Measurements from ENCODE around the gene PTPN5. TPM values are rescaled to one million over a fixed set of nuclear protein-coding genes. Genes with fewer than 3 reads are reported as not detected.
"Not testable (repeated sequence)": the region's sequence is repeated elsewhere in the genome, so short reads cannot be mapped to it uniquely, and the experiment has no call there.

Gene PTPN5
- 0.21 TPM for total RNA-seq
- 1.3 TPM for polyA plus RNA-seq

- no peak for DNase-seq (ENCODE audit: extremely low spot score)
- WGBS = under 1% methylated on average over 94 of the region's 94 CpGs
- Histone ChIP-seq H3K27ac (ENCODE audit: low read depth) (no peak within 1 kb of the TSS), H3K36me3 (ENCODE audit: insufficient read depth) (no peaks in the 10 kb centered on the region), H3K4me3 (ENCODE audit: low read depth, low read length) (peak within 1 kb of the TSS; percentile 19), H3K4me1 (ENCODE audit: insufficient read depth) (peaks cover 8% of the 10 kb centered on the region)
These were observed at the start of gene PTPN5 for GRCh38 chr11:18791207-18791968. TSS of gene PTPN5 (minus strand) at chr11:18791798. CDS start at chr11:18771958, 19,840 bp downstream.

- DNase-seq (ENCODE audit: extremely low spot score) = no peak
- WGBS = 37% methylated on average over 2 of the region's 2 CpGs
- no peak overlapping the region for H3K4me3 ChIP-seq (ENCODE audit: low read depth, low read length)
These were observed 44.8 kb upstream of the PTPN5 start for GRCh38 chr11:18836417-18836816.

GRCh38 chr11:18834754-18835466 lies 43.3 kb upstream of the PTPN5 start:
- H3K36me3 ChIP-seq (ENCODE audit: insufficient read depth) = no peaks in the 10 kb centered on the region
- H3K4me1 ChIP-seq (ENCODE audit: insufficient read depth) = no peaks in the 10 kb centered on the region
- no peak for DNase-seq (ENCODE audit: extremely low spot score)
- H3K4me3 ChIP-seq (ENCODE audit: low read depth, low read length) = no peak overlapping the region
- 71% methylated on average over 5 of the region's 5 CpGs for WGBS
- no peak overlapping the region for H3K27ac ChIP-seq (ENCODE audit: low read depth)

More at GRCh38 chr11:18836417-18836816, 44.8 kb upstream of the PTPN5 start:
- Histone ChIP-seq H3K27ac (ENCODE audit: low read depth) (no peak overlapping the region), H3K36me3 (ENCODE audit: insufficient read depth) (no peaks in the 10 kb centered on the region), H3K4me1 (ENCODE audit: insufficient read depth) (no peaks in the 10 kb centered on the region)

GRCh38 chr11:18820160-18820559 lies 28.6 kb upstream of the PTPN5 start:
- not testable (repeated sequence) for H3K36me3 ChIP-seq (ENCODE audit: insufficient read depth); H3K27ac ChIP-seq (ENCODE audit: low read depth); DNase-seq (ENCODE audit: extremely low spot score); H3K4me1 ChIP-seq (ENCODE audit: insufficient read depth); H3K4me3 ChIP-seq (ENCODE audit: low read depth, low read length)
- WGBS = 52% methylated on average over 1 of the region's 1 CpG

- 51% methylated on average over 4 of the region's 4 CpGs for WGBS
- H3K4me1 ChIP-seq (ENCODE audit: insufficient read depth) = no peaks in the 10 kb centered on the region
These were observed 12.8 kb upstream of the PTPN5 start for GRCh38 chr11:18804199-18804999.

GRCh38 chr11:18802381-18803257 lies 11.0 kb upstream of the PTPN5 start:
- Histone ChIP-seq H3K36me3 (ENCODE audit: insufficient read depth) (no peaks in the 10 kb centered on the region), H3K4me1 (ENCODE audit: insufficient read depth) (no peaks in the 10 kb centered on the region), H3K27ac (ENCODE audit: low read depth) (no peak overlapping the region), H3K4me3 (ENCODE audit: low read depth, low read length) (no peak overlapping the region)
- peak; percentile 25 for DNase-seq (ENCODE audit: extremely low spot score)
- WGBS = 34% methylated on average over 13 of the region's 13 CpGs

More at GRCh38 chr11:18804199-18804999, 12.8 kb upstream of the PTPN5 start:
- Histone ChIP-seq H3K27ac (ENCODE audit: low read depth) (no peak overlapping the region), H3K36me3 (ENCODE audit: insufficient read depth) (no peaks in the 10 kb centered on the region), H3K4me3 (ENCODE audit: low read depth, low read length) (no peak overlapping the region)
- DNase-seq (ENCODE audit: extremely low spot score) = no peak

- H3K4me1 ChIP-seq (ENCODE audit: insufficient read depth) = no peaks in the 10 kb centered on the region
- no peak overlapping the region for H3K27ac ChIP-seq (ENCODE audit: low read depth)
- no peak overlapping the region for H3K4me3 ChIP-seq (ENCODE audit: low read depth, low read length)
- DNase-seq (ENCODE audit: extremely low spot score) = no peak
- no peaks in the 10 kb centered on the region for H3K36me3 ChIP-seq (ENCODE audit: insufficient read depth)
- WGBS = 91% methylated on average over 3 of the region's 3 CpGs
These were observed 7.3 kb upstream of the PTPN5 start for GRCh38 chr11:18798799-18799469.

GRCh38 chr11:18794956-18795355 lies 3.4 kb upstream of the PTPN5 start:
- no peaks in the 10 kb centered on the region for H3K36me3 ChIP-seq (ENCODE audit: insufficient read depth)
- no peak overlapping the region for H3K27ac ChIP-seq (ENCODE audit: low read depth)
- DNase-seq (ENCODE audit: extremely low spot score) = no peak
- WGBS = 33% methylated on average over 7 of the region's 7 CpGs
- no peak overlapping the region for H3K4me3 ChIP-seq (ENCODE audit: low read depth, low read length)
- H3K4me1 ChIP-seq (ENCODE audit: insufficient read depth) = peaks cover 8% of the 10 kb centered on the region

GRCh38 chr11:18792827-18793226 lies 1.2 kb upstream of the PTPN5 start:
- H3K36me3 ChIP-seq (ENCODE audit: insufficient read depth) = no peaks in the 10 kb centered on the region
- peaks cover 8% of the 10 kb centered on the region for H3K4me1 ChIP-seq (ENCODE audit: insufficient read depth)
- H3K4me3 ChIP-seq (ENCODE audit: low read depth, low read length) = no peak overlapping the region
- WGBS = 62% methylated on average over 11 of the region's 11 CpGs
- no peak overlapping the region for H3K27ac ChIP-seq (ENCODE audit: low read depth)
- DNase-seq (ENCODE audit: extremely low spot score) = no peak

- Histone ChIP-seq H3K27ac (ENCODE audit: low read depth) (no peak overlapping the region), H3K4me1 (ENCODE audit: insufficient read depth) (peaks cover 8% of the 10 kb centered on the region), H3K4me3 (ENCODE audit: low read depth, low read length) (peak overlapping the region; percentile 19), H3K36me3 (ENCODE audit: insufficient read depth) (no peaks in the 10 kb centered on the region)
- no peak for DNase-seq (ENCODE audit: extremely low spot score)
- WGBS = under 1% methylated on average over 43 of the region's 43 CpGs
These were observed 501 bp upstream of the PTPN5 start for GRCh38 chr11:18791969-18792628.

GRCh38 chr11:18790883-18791206 lies 753 bp downstream of the PTPN5 start:
- 4% methylated on average over 17 of the region's 17 CpGs for WGBS
- H3K27ac ChIP-seq (ENCODE audit: low read depth) = no peak overlapping the region
- no peaks in the 10 kb centered on the region for H3K36me3 ChIP-seq (ENCODE audit: insufficient read depth)
- DNase-seq (ENCODE audit: extremely low spot score) = no peak
- H3K4me1 ChIP-seq (ENCODE audit: insufficient read depth) = peaks cover 8% of the 10 kb centered on the region
- no peak overlapping the region for H3K4me3 ChIP-seq (ENCODE audit: low read depth, low read length)

- Histone ChIP-seq H3K27ac (ENCODE audit: low read depth) (no peak overlapping the region), H3K4me3 (ENCODE audit: low read depth, low read length) (no peak overlapping the region), H3K4me1 (ENCODE audit: insufficient read depth) (peaks cover 8% of the 10 kb centered on the region), H3K36me3 (ENCODE audit: insufficient read depth) (no peaks in the 10 kb centered on the region)
- WGBS = 72% methylated on average over 8 of the region's 8 CpGs
- no peak for DNase-seq (ENCODE audit: extremely low spot score)
These were observed 1.7 kb downstream of the PTPN5 start for GRCh38 chr11:18789942-18790341.
